Neural cell (in vitro differentiated cells): Measurements from ENCODE around the gene PTPRN2.

ENCODE experiments used
- CTCF ChIP-seq: fragments of 450-650 bp; IDR thresholded peaks from 2 replicates; pipeline ENCODE4 v1.5.1; 2014; ENCODE audit warnings: antibody characterized with exemption, mild to moderate bottlenecking, moderate library complexity; ENCODE audit not compliant: poor library complexity, severe bottlenecking
- EZH2 ChIP-seq: fragments of 200-600, 300-800 bp; shearing (Covaris generic), sonication (generic); IDR thresholded peaks from 2 replicates; pipeline ENCODE4 v1.6.1; 2014; ENCODE audit warnings: antibody characterized with exemption, low read length, borderline replicate concordance, mild to moderate bottlenecking; ENCODE audit not compliant: insufficient read depth, poor library complexity, severe bottlenecking
- POLR2AphosphoS5 ChIP-seq: IDR thresholded peaks from 2 replicates; pipeline ENCODE4 v1.6.1; 2012
- RAD21 ChIP-seq: fragments of 450-650 bp; conservative IDR thresholded peaks from 2 replicates; pipeline ENCODE4 v1.6.1; 2014; ENCODE audit warnings: antibody characterized with exemption, mild to moderate bottlenecking, moderate library complexity
- TAF1 ChIP-seq: IDR thresholded peaks from 2 replicates; pipeline ENCODE4 v1.6.1; 2012; ENCODE audit warnings: low read depth

GRCh38 chr7:158431055-158431940, 156.3 kb downstream of the PTPRN2 start:
- no peak for TF ChIP-seq CTCF
- TF ChIP-seq TAF1, result no peak
- no peak for TF ChIP-seq POLR2AphosphoS5
- no peak for TF ChIP-seq RAD21
- TF ChIP-seq EZH2, result no peak
